ENCODE results near the gene RASEF. TPM values are rescaled to one million over a fixed set of nuclear protein-coding genes. Genes with fewer than 3 reads are reported as not detected.

Gene RASEF
- total and polyA plus RNA-seq, 2 of the 4 experiments (the other 2 are of a cell fraction) = under 0.01 to 0.05 TPM

GRCh38 chr9:82949203-82949602 is 113.7 kb downstream of the RASEF start:
- Histone ChIP-seq H3K27me3 (ENCODE audit: control insufficient read depth, insufficient read depth, low read length) (peaks cover 2% of the 10 kb centered on the region; the same call in 1 of the 2 replicates), H3K4me3 (ENCODE audit: insufficient read depth, low read depth, low read length) (no peak overlapping the region), H2BK20ac (ENCODE audit: low read depth, low read length) (no peak overlapping the region), H2BK5ac (ENCODE audit: low read depth, low read length, poor library complexity, severe bottlenecking) (no peak overlapping the region), H3K4ac (ENCODE audit: low read depth, low read length) (no peak overlapping the region), H3K9ac (ENCODE audit: low read depth, low read length) (no peak overlapping the region), H3K36me3 (ENCODE audit: control insufficient read depth, insufficient read depth, low read length) (no peaks in the 10 kb centered on the region), H3K79me1 (ENCODE audit: low read depth in 1 of 2, low read length in 2 of 2) (no peaks in the 10 kb centered on the region), H3K9me1 (ENCODE audit: insufficient read depth, low read length) (no peaks in the 10 kb centered on the region), H4K5ac (ENCODE audit: low read depth, low read length) (no peak overlapping the region), H2AK5ac (ENCODE audit: low read depth, low read length) (no peak overlapping the region), H2AK9ac (replicated peaks; ENCODE audit: low read depth, low read length, poor library complexity) (no peak overlapping the region), H3K18ac (ENCODE audit: low read depth, low read length) (no peak overlapping the region), H4K8ac (ENCODE audit: low read depth in 2 of 2, low read length in 2 of 2) (no peak overlapping the region), H3K23ac (ENCODE audit: low read depth, low read length) (no peak overlapping the region), H3K27ac (ENCODE audit: insufficient read depth, low read length) (no peak overlapping the region), H2AFZ (replicated peaks; ENCODE audit: low read length, poor library complexity) (no peak overlapping the region), H3K56ac (ENCODE audit: extremely low read depth, insufficient read depth, low read length) (no peak overlapping the region), H3K9me3 (ENCODE audit: control insufficient read depth, insufficient read depth, low read length) (no peaks in the 10 kb centered on the region), H2BK120ac (ENCODE audit: low read depth, low read length) (no peak overlapping the region), H3K14ac (replicated peaks; ENCODE audit: low read depth, low read length) (no peak overlapping the region), H2BK15ac (ENCODE audit: low read depth, low read length) (no peak overlapping the region), H3K4me1 (ENCODE audit: control insufficient read depth, insufficient read depth, low read length) (no peaks in the 10 kb centered on the region), H4K20me1 (ENCODE audit: insufficient read depth, low read length) (no peaks in the 10 kb centered on the region), H3K4me2 (ENCODE audit: low read depth, low read length) (no peak overlapping the region), H4K91ac (ENCODE audit: insufficient read depth, low read depth, low read length) (no peak overlapping the region)
- TF ChIP-seq MAZ (IDR thresholded peaks at IDR 0.05; ENCODE audit: borderline replicate concordance, low read depth, low read length) (no peak), BHLHE40 (IDR thresholded peaks at IDR 0.05; ENCODE audit: low read depth, low read length) (no peak), NFE2L2 (IDR thresholded peaks at IDR 0.05; ENCODE audit: low read depth, low read length) (no peak), USF2 (IDR thresholded peaks at IDR 0.05; ENCODE audit: low read depth, low read length) (no peak), POLR2A (IDR thresholded peaks at IDR 0.05; ENCODE audit: low read depth, low read length) (no peak), MXI1 (IDR thresholded peaks at IDR 0.05; ENCODE audit: borderline replicate concordance, low read depth, low read length) (no peak), MAFK (IDR thresholded peaks at IDR 0.05; ENCODE audit: low read depth, low read length) (no peak), CHD1 (IDR thresholded peaks at IDR 0.05; ENCODE audit: low read depth, low read length) (no peak), FOS (IDR thresholded peaks at IDR 0.05; ENCODE audit: low read depth, low read length) (no peak), SMC3 (IDR thresholded peaks at IDR 0.05; ENCODE audit: low read depth, low read length) (no peak), ELK1 (IDR thresholded peaks at IDR 0.05; ENCODE audit: borderline replicate concordance, low read depth, low read length) (no peak), RCOR1 (IDR thresholded peaks at IDR 0.05; ENCODE audit: insufficient replicate concordance, low read length) (no peak), RAD21 (IDR thresholded peaks at IDR 0.05; ENCODE audit: low read length) (no peak), CTCF (conservative IDR thresholded peaks at IDR 0.05; ENCODE audit: low read depth, low read length) (no peak), CEBPB (IDR thresholded peaks at IDR 0.05; ENCODE audit: low read depth, low read length) (no peak), RFX5 (IDR thresholded peaks at IDR 0.05; ENCODE audit: low read depth, low read length) (no peak)
- WGBS, 2 experiments (ENCODE audit: extremely low coverage in 2 of 2, insufficient read length in 1 of 2) = no CpG with 5 or more reads among the region's 2 CpGs
- ChIA-PET CTCF (no interaction called here), POLR2A (ENCODE audit: unreplicated experiment) (no interaction called here)
- no TSS peak for BruUV-seq (replicated peaks)
- in situ Hi-C loops (cut with MboI; ENCODE audit: low sequenced_read_pairs) (no loop called here), intact Hi-C loops (cut with micrococcal nuclease) (no loop called here), dilution Hi-C loops (cut with HindIII; ENCODE audit: low sequenced_read_pairs, unreplicated experiment) (no loop called here)
- no peak for DNase-seq
- ATAC-seq (ENCODE audit: low read depth) = no peak
